GM12872 (cell line): ENCODE results near the gene PDF.

Experiments
- TF ChIP-seq, protein P1 (sequence below): IDR thresholded peaks from 3 replicates; pipeline ENCODE4 v1.5.1; 2011; ENCODE audit warnings: low read depth, mild to moderate bottlenecking, low read length, moderate library complexity; ENCODE audit not compliant: insufficient read depth

PDF gene

DNA sequence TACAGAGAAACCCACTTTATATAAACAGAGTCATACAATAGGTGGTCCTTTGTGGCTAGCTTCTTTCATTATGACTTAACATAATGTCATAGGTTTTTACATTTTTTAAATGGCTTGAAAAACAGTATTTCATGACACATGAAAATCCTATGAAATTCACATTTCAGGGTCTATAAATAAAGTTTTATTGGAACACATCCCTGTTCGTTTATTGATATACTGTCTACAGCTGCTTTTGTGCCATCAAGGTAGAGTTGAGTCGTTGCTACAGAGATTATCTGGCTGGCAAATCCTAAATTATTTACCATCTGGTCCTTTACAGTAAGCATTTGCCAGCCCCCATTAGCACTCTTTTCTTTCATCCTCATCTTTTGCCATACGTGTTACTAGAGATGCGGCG lies 16.9 kb downstream of the PDF start:
- TF ChIP-seq, protein P1, sequence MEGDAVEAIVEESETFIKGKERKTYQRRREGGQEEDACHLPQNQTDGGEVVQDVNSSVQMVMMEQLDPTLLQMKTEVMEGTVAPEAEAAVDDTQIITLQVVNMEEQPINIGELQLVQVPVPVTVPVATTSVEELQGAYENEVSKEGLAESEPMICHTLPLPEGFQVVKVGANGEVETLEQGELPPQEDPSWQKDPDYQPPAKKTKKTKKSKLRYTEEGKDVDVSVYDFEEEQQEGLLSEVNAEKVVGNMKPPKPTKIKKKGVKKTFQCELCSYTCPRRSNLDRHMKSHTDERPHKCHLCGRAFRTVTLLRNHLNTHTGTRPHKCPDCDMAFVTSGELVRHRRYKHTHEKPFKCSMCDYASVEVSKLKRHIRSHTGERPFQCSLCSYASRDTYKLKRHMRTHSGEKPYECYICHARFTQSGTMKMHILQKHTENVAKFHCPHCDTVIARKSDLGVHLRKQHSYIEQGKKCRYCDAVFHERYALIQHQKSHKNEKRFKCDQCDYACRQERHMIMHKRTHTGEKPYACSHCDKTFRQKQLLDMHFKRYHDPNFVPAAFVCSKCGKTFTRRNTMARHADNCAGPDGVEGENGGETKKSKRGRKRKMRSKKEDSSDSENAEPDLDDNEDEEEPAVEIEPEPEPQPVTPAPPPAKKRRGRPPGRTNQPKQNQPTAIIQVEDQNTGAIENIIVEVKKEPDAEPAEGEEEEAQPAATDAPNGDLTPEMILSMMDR: no peak

GRCh38 chr16:69311533-69312387 lies 18.6 kb downstream of the PDF start:
- TF ChIP-seq, protein P1: no peak

GRCh38 chr16:69310653-69311532 lies 19.5 kb downstream of the PDF start, which contains the start of gene VPS4A:
TSS of gene VPS4A (plus strand) at chr16:69311350. CDS start at chr16:69311512, 162 bp downstream.
- TF ChIP-seq, protein P1: peak; percentile 89

- TF ChIP-seq, protein P1: no peak
These were observed 21.1 kb downstream of the PDF start for GRCh38 chr16:69309316-69309715.

GRCh38 chr16:69307856-69308255 lies 22.5 kb downstream of the PDF start:
- TF ChIP-seq, protein P1: no peak

- TF ChIP-seq, protein P1: no peak
These were observed 23.3 kb downstream of the PDF start for GRCh38 chr16:69307091-69307490.

DNA sequence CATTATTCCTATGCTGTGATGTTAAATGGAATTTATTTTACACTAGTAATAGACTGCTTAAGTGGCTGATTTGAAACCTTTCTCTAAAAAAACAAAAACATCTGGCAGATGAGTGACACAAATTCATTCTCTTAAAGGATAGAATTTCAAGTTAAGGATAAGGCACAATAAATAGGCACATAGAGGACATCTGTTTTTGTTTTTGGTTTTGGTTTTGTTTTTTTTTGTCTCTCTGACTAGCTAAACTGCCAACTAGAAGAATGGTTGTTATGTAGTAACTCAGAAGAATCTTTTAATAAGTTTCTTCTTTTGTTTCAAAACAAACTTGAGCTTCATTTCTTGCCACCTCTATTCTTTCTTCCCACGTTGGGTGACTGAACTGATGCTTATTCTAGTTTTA lies 24.4 kb downstream of the PDF start:
- TF ChIP-seq, protein P1: no peak
